ENCODE data around the gene SRPK1.
"Not testable (repeated sequence)": the region's sequence is repeated elsewhere in the genome, so short reads cannot be mapped to it uniquely, and the experiment has no call there.

SRPK1 gene

DNA sequence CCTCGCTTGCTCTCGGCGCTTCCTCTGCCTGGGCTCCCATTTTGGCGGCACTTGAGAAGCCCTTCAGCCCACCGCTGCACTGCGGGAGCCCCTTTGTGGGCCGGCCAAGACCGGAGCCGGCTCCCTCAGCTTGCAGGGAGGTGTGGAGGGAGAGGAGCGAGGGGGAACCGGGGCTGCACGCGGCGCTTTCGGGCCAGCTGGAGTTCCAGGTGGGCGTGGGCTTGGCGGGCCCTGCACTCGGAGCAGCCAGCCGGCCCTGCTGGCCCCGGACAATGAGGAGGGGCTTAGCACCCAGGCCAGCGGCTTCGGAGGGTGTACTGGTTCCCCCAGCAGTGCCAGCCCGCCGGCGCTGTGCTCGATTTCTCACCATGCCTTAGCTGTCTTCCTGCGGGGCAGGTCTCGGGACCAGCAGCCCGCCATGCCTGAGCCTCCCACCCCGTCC is 10.2 kb upstream of the SRPK1 start:
- no peak for DNase-seq (ENCODE audit: low spot score)

DNA sequence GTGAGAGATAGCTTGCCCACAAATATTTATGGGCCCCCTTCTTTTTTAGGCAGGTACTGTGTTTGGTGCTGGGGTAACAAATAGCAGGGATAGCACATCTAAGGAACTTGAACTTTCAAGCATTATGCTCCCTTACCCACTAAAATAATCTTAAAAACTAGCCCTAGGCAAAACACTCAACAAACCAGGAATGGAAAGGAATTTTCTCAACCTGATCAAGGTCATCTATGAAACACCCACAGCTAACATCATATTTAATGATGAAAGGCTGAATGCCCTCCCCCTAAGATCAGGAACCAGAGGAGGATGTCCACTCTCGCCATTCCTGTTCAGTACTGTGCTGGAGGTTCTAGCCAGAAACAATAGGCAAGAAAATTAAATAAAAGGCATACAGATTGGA is 8.7 kb upstream of the SRPK1 start:
- DNase-seq (ENCODE audit: low spot score): no peak

DNA sequence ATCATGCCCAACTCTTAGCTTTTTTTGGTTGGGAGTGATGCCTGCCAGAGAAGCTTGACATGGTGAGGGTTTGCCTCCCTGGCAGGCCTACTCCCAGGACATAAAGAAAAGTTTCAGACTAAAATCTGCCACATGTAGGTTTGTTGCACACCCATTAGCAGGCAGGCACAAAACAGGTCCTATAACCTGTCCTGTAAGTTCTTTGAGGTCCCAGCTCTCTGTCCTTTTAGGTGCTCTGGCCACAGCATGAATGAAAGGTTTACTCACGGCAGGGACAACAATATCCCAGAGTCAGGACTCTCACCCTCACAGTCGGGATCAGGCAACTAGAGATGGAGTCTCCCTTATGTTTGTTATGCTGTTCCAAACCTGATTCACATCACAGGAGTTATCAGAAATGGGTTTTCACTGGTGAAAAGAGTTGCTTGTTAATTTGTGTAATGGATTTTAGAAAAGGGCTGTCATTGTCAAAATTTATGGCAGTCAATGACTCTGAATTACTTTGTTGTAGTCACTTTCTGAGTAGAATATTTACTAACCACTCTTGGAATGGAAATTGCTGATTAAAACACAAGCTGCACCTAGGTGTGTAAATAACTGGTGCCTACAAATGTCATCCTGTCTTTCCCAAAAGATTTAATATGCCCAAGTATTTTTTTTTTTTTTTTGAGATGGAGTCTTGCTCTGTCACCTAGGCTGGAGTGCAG is 5.8 kb upstream of the SRPK1 start:
- DNase-seq (ENCODE audit: low spot score): no peak

DNA sequence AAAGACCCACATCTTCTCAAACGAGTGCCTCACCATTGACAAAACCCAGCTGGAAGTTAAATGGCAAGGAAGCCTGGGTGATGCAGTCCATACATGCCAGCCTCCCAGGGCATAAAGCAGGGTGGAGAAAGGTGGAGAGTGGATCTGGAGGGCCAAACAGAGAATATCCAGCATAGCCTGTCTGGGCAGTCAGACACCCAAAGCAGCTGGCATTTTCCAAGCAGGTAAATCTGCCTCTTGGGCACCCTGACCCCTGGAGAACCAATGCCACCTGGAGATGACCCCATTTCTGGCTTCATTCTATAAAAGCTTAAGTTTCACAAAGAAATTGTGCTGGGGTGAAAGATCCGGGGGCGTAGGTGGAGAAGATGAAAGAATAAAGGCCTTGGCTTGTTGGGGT is 5.1 kb upstream of the SRPK1 start:
- DNase-seq (ENCODE audit: low spot score): no peak

DNA sequence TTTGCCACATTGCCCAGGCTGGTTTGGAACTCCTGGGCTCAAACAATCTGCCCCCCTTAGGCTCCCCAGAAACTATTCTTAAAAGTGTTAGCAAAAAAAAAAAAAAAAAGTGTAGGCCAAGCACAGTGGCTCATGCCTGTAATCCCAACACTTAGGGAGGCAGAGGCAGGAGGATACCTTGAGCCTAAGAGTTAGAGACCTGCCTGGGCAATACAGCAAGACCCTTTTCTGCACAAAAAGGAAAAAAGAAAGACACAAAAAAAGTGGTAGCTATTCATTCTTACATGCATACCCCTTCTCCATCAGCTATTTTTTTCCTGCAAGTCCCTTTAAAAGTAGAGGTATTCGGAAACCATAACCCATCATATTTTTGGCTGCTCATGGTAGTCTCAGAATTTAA is 3.2 kb upstream of the SRPK1 start:
- no peak for DNase-seq (ENCODE audit: low spot score)

DNA sequence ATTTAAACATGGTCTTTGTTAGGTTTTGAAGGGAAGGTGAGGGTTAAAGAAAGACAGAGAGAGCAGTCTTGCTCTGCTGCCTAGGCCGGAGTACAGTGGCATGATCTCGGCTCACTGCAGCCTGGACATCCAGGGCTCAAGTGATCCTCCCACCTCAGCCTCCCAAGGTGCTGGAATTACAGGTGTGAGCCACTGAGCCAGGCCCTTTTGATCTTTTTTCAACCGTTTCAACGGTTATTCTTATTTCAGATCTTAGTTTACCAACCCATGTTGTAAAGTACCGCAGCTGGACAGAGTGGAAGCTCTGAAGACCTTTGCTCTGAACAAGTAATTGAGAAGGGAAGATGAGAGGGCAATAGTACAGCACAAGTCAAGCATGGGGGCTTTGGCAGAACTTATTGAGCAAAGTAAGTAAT is 1.2 kb upstream of the SRPK1 start:
- no peak for DNase-seq (ENCODE audit: low spot score)

DNA sequence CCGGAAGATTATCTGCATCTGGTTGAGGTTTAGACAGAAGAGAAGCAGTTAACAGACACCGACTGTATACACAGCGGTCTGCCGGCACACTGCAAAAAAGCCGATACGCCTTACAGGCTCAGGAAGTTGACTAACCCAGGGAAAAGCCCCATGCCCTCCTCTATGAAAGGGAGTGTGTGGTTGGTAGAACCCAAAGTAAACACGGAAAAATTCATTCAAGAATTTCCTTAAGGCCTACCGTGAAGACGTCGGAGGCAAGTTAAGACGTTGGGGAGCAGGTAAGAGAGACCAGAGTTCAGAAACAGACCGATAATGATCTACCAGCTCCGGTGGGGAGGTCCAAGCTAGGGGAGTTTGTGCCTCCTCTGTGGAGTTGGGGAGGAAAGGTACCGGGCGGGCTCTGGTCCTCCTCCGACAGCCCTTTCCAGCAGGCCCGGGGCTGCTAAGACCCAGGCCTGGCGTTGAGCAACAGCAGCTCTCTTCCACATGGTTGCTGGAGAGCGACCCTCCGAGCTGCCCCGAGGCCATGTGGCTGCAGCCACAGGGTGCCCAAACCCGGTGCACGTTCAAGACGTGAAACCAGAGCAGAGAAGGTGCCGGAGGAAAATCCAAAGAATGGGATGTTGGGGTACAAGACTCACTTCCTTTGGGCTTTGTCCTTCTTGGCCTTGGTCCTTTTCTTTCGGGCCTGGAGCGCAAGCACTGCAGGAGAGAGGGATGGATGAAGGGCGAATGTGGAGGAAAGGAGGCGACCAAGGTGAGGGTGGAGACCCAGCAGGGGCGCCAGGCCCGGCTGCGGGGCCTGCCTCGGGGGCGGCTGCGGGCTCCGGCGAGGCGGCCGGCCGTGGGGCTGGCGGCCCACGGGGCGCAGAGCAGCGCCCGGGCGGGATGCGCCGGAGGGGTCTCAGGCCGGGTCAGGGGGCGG is 809 bp downstream of the SRPK1 start:
- DNase-seq (ENCODE audit: low spot score): peak; percentile 57

DNA sequence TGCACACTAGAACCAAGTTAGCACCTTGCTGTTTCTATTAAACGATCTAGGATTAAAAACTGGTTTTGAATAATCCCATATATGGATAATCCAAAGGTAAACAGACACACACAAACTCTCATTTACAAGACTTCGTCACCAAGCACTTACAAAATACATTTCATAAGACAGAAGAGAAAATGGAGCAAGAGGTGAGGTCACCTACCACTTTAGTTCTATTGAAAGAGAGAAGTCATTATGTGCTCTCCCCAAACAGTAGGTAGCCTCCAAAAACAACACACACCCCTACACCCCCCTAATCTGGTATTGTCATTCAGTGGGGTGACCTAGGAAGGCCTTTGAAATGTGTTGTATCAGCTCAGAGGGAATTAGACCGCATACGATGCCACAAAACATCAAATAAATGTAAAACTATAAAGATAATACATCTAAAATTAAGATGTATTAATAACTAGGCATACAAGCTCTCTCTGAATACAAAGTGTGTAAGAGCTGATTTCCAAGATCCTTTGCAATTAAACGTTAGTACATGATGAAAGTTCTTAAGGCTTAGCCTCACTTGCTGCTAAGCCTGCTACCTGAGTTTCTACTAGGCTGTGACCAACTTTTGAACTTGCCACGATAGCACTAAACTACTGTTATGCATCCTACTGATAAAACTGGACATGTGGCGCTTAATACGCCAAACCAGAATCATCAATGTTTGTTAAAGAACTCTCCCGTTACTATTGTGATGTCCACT is 1.6 kb downstream of the SRPK1 start:
- no peak for DNase-seq (ENCODE audit: low spot score)

DNA sequence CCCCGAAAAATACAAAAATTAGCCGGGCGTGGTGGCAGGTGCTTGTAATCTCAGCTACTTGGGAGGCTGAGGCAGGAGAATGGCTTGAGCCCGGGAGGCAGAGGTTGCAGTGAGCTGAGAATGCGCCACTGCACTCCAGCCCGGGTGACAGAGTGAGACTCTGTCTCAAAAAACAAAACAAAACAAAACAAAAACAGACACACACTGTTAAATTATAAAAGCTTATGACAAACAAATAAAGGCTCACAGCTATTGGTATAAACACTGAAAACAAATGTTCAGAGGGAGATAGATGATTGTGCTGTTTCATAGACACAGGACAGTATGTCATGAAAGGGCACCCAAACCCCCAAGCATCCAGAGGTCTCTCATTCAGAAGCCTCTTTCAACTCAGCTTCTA is 4.0 kb downstream of the SRPK1 start:
- not testable (repeated sequence) for DNase-seq (ENCODE audit: low spot score)

DNA sequence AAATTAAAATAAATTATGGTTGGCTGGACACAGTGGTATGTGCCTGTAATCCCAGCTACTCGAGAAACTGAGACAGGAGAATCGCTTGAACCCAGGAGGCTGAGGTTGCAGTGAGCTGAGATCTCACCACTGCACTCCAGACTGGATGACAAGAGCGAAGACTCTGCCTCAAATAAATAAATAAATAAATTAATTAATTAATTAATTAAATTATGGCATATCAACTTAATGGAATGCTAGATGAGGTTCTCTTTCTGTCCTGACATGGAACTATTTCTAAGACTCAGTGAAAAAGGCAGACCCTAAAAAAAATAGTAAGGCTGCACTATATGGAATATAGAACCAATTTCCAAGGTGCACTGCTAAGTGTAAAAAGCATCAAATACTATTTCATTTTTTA is 4.8 kb downstream of the SRPK1 start:
- DNase-seq (ENCODE audit: low spot score): no peak

DNA sequence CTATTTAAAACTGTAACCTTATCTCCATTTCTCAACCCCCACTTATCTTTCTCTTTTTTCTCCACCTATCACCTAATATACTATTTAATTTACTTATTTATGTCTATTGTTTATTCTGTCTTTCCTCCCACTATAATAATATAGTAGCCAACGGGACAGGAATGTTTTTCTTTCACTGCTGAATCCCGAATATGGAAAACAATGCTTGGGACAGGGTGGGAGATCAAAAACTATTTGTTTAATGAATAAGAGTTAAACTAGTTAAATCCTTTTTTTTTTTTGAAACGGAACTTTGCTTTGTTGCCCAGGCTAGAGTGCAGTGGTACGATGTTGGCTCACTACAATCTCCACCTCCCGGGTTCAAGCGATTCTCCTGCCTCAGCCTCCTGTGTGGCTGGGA is 6.4 kb downstream of the SRPK1 start:
- no peak for DNase-seq (ENCODE audit: low spot score)

DNA sequence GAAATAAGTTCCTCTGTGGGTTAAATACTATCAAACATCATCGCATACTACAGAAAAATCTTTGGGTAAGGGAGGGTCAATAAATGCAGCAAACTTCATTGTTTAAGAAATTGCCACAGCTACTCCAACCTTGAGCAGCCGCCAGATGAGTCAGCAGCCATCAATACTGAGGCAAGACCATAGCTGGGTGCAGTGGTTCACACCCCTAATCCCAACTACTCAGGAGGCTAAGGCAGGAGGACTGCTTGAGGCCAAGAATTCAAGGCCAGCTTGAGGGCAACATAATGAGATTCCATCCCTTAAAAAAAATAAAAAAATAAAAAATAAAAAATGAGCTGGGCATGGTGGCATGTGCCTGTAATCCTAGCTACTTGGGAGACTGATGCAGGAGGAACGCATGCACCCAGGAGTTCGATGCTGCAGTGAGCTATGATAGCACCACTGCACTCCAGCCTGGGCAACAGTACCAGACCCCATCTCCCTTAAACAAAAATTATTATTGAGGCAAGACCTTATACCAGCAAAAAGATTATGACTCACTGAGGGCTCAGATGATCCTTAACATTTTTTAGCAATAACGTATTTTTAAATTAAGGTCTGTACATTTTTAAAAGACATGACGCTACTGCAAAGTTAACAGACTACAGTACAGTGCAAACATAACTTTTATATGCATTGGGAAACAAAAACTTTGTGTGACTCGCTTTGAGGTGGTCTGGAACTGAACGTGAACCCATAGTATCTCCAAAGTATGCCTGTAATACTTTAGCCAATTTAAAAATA is 8.8 kb downstream of the SRPK1 start:
- DNase-seq (ENCODE audit: low spot score): no peak

DNA sequence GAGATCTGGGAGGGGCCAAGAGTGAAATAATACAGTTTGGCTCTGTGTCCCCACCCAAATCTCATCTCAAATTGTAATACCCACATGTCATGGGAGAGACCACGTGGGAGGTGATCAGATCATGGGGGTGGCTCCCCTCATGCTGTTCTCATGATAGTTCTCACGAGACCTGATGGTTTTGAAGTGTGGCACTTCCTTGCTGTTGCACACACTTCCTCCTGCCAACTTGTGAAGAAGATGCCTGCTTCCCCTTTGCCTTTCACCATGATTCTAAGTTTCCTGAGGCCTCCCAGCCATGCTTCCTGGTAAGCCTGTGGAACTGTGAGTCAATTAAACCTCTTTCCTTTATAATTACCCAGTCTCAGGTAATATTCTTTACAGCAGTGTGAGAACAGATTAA is 11.3 kb downstream of the SRPK1 start:
- DNase-seq (ENCODE audit: low spot score): not testable (repeated sequence)

DNA sequence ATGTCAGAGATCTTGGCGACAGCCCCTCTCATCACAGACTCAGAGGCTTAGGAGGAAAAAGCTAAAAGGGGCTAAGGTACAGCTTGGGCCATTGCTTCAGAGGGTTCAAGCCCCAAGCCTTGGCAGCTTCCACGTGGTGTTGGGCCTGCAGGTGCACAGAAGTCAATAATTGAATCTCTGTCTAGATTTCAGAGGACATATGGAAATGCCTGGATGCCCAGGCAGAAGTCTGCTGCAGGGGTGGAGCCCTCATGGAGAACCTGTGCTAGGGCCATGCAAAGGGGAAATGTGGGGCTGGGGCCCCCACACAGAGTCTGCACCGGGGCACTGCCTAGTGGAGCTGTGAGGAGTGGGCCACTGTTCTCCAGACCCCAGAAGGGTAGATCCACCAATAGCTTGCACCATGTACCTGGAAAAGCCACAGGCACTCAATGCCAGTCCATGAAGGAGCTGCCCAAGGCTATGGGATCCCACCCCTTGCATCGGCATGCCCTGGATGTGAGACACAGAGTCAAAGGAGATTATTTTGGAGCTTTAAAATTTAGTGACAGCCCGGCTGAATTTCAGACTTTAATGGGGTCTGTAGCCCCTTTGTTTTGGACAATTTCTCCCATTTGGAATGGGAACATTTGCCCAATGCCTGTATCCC is 12.0 kb downstream of the SRPK1 start:
- DNase-seq (ENCODE audit: low spot score): not testable (repeated sequence)

DNA sequence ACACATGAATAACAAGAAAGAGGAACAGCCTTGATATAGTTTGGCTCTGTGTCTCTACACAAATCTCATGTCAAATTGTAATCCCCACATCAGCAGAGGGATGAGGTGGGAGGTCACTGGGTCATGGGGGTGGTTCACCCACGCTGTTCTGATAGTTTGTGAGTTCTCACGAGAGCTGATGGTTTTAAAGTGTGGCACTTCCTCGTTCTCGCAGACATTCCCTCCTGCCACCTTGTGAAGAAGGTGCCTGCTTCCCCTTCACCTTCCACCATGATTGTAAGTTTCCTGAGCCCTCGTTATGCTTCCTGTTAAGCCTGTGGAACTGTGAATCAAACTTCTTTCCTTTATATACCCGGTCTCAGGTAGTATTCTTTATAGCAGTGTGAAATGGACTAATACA is 13.1 kb downstream of the SRPK1 start:
- no peak for DNase-seq (ENCODE audit: low spot score)

DNA sequence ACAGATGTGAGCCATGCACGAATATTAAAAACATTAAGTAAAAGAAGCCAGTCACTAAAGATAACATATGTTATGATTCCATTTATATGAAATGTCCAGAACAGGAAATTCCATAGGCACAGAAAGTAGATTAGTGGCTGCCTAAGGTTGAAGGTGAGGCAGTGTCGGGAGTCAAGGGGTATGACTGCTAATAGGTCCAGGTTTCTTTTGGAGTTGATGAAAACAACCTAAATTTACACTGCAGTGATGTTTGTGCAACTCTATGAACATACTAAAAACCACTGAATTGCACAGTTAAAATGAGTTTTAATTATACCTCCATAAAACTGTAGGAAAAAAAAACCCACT is 14.4 kb downstream of the SRPK1 start:
- no peak for DNase-seq (ENCODE audit: low spot score)

DNA sequence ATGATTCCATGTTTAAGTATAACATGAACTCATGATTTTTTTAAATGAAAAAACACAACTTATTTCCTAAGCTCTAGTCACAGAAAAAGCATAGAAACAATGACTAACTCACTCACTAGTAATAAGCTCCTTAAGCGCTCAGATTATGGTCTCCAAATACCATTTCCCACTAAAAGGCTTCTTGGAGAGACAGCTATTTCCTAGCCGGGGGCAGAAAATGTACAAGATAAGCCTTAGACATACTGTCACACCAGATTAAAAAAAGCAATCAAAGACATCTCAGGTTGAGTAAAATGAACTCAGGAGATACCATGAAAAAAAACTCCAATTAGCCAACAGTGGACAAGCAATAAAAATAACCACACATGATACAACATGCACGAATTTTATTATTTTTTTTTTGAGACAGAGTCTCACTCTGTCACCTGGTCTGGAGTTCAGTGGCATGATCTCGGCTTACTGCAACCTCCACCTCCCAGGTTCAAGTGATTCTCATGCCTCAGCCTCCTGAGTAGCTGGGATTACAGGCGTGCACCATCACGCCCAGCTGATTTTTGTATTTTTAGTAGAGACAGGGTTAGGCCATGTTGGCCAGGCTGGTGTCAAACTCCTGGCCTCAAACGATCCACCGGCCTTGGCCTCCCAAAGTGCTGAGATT is 14.9 kb downstream of the SRPK1 start:
- DNase-seq (ENCODE audit: low spot score): no peak

DNA sequence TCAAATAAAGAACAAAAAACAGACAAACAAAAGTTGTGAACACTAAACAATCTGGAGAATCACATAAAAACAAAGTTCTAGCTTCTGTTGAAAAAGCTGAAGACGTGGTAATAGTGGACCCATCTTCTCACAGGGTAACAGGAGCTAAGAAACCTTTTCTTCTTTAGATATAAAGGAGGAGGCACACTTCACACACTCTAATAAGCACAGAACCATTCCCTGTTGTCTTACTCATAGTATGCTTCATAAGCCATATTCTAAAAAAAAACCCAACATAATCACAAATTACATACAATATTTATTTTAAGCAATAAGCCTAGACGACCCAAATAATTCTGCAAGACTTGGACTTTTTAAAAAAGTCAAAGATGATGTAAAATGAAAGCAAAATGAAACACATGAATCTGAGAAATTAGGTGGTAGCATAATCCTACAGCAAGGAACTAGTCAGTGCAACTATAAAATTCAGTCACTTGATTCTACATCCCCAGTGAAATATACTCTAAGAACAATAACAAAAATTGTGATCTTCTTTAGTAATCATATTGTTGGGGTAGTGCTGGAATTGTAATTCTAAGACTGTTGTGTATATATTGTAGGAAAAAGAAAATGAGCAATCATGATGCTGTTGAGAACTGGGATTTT is 15.6 kb downstream of the SRPK1 start:
- DNase-seq (ENCODE audit: low spot score): no peak

DNA sequence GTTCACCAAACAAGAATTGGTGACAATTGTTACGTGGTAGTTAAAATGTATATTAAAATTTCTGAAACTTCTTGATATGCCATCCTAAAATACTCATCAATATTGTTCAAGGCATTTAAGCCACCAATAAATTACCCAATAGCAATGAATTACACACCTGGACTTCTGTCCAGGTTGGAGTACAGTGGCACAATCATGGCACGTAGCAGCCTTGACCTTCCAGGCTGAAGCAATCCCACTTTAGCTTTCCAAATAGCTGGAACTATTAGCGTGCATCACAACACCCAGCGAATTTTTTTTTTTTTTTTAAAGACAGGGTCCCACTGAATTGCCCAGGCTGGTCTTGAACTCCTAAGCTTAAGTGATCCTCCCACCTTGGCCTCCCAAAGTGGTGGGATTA is 17.2 kb downstream of the SRPK1 start:
- DNase-seq (ENCODE audit: low spot score): no peak

DNA sequence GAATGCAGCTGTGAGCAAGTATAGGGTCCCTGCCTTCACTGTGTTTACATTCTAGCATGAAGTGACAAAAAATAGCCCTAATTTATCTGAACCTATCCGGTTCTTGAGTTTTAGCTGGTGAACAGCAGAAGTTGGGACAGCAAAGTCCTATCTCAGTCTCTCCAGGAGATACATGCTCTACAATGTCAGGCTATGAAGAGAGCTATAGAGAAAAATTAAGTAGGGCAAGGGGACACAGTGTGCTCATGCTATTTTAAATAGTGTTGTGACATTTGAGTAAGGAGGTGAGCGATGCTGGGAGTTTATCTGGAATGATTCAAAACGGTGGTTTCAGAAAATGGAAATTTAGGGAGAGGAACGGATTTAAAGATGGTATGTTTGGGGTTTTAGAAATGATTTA is 20.4 kb downstream of the SRPK1 start:
- no peak for DNase-seq (ENCODE audit: low spot score)

Data from GM03348 (cell line).